GM10266 (cell line): ENCODE data around the gene GADD45A.
A peak's percentile ranks its signal among the peaks of the same experiment; 100 is the strongest.

ENCODE experiments used
- DNase-seq: peaks from one replicate; pipeline ENCODE4 v3.0.0; 2012; ENCODE audit errors: extremely low spot score
- TF ChIP-seq, protein P1 (sequence below): IDR thresholded peaks from 2 replicates; pipeline ENCODE4 v1.5.1; 2012; ENCODE audit warnings: mild to moderate bottlenecking, low read depth; ENCODE audit not compliant: control insufficient read depth, insufficient read depth; ENCODE audit errors: missing control alignments

Gene GADD45A

DNA sequence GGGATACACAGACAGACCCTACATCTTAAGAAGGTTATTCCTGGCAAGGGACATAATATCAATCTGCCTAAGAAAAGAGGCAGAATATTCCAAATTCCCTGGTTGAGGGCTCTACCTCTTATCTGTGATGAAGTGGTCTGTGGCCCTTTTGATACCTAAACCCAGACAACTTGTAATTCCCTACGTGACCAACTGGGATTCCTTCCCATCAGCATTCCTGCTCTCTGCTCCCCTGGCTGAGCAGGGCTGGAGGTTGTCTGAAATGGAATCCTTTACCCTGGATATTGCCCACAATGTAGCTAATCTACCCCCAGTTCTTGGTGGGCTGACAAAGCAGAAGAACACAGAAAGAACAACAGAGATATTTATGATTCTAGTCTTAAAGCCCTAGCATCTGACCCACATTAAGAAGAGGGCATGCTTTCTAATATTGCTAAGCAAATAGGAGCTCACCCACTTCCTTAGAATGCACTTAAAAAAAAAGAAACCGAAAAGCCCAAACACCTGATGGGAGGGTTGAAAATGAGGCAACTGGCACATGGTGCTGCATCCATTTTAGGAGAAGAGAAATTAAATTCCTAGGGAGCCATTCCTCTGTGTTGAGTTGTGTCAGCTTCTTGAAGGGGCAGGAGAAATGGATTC, 36.8 kb downstream of the GADD45A start:
- no peak for DNase-seq
- TF ChIP-seq, protein P1, sequence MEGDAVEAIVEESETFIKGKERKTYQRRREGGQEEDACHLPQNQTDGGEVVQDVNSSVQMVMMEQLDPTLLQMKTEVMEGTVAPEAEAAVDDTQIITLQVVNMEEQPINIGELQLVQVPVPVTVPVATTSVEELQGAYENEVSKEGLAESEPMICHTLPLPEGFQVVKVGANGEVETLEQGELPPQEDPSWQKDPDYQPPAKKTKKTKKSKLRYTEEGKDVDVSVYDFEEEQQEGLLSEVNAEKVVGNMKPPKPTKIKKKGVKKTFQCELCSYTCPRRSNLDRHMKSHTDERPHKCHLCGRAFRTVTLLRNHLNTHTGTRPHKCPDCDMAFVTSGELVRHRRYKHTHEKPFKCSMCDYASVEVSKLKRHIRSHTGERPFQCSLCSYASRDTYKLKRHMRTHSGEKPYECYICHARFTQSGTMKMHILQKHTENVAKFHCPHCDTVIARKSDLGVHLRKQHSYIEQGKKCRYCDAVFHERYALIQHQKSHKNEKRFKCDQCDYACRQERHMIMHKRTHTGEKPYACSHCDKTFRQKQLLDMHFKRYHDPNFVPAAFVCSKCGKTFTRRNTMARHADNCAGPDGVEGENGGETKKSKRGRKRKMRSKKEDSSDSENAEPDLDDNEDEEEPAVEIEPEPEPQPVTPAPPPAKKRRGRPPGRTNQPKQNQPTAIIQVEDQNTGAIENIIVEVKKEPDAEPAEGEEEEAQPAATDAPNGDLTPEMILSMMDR: no peak

DNA sequence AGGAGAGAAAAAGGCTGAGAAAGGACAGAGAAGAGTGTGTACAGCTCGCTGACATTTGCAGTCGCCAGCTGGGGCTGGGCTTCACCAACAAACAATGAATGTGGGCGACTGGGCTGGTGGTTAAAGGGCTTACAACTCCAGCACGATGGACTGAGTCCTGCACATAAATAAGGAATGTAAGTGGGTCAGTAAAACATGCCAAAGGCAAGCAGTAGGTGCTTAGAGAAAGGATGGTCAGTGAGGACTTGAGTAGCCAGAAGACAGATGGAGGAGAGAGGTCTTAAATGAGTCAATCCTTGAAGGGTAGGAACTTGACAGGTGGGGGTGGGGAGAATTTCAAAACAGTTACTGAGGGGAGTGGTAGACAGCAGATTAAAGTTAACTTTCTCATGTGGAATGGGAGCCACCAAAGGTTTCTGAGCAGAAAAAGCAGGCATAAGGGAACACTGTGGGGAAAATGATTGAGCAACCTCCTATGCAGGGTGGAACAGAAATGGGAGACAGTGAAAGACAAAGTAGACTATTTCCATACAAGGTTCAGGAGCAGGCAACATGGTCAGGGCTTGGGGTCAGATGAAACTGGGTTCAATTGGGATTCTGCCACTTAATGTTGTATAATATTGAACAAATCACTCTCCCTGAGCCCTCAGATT, 37.4 kb downstream of the GADD45A start:
- no peak for DNase-seq
- TF ChIP-seq, protein P1: no peak

DNA sequence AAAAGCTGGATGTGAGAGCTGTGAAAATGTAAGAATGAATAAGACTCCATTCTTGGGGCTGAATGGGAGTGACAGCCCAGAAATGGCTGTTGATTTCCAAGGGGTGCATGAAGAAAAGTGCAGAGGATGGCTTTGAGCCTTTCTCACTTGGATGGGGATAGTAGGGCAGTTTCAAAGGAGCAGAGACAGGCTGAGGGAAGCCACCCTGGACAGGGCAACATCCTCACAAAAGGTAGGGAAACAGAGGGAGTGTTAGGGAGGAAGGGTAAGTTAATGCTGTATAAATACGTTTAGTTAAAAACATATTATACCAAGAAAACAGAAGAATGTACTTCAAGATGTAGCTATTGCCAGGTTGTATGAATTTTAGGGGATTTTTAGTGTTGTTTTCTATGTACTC, 38.1 kb downstream of the GADD45A start:
- TF ChIP-seq, protein P1: no peak

DNA sequence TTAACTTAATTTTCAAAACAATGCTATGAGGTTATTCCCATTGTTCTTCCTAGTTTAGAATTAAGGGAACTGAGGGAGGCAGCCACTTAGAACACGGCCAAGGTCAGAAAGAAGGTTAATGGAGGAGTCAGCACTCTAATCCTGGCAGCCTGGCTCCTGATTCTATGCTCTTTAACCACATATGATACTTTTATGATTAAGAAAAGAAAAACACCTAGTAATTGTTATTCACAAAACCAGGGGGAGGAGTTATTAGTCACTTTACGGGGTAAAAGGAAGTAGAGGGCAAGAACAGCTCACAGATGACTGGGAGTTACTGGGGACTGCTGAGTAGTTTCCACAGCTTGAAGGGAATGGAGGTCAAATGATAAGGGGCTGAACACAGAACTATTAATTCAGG, 38.6 kb downstream of the GADD45A start:
- peak; percentile 17 for DNase-seq
- TF ChIP-seq, protein P1: no peak

More for the DNA sequence above, 38.1 kb downstream of the GADD45A start:
- no peak for DNase-seq

DNA sequence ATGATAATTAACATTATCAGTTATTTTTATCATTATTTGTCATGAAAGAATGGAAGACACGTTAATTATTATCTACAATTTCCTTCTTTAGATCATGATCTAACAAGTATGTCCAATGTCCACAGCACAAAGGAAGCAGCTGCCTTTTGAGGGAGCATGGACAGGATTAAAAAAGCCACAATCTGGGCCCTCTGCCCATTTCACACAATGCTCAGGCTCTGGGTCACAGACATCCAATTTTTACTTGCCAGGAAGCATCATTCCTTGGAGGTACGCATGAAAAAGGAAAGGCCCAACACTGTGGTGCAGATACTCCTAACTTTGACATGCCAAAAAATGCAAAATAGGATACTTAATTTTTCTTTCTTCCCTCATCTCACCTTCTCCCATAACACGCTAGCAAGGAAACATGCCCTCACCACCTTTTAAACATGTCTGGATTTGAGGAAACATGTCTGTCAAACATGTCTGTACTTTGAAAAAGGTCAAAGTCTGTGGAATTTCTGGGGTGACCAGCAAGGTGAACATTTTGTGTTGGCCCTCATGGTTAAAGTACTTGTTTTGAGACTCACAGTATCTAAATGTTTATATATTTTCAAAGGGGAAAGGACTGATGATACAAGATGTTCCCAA, 40.0 kb downstream of the GADD45A start:
- DNase-seq: no peak
- TF ChIP-seq, protein P1: no peak

DNA sequence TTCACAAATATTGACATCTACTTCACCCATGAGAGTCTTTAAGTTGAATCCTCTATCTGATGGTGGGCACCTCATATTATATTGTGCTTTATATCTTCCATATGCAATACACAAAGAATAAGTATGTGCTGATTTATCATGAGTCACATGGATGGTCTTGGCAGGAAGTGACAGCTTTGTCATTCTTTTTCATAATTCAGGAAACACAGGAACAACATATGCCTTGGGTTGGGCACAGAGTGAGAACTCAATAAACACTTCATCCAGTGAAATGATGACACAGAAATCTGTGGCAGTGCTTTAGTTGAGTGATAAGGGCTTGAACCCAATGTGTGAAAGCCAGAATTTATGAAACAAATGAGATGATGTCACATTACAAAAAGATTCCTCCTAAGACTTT, 41.2 kb downstream of the GADD45A start:
- no peak for DNase-seq

More for the DNA sequence above, 41.2 kb downstream of the GADD45A start:
- TF ChIP-seq, protein P1: no peak
